Hematopoietic multipotent progenitor cell treated with erythropoietin and hydrocortisone succinate and interleukin-3 and kit ligand, for 15 days (in vitro differentiated cells): Measurements from ENCODE around the gene ARHGAP32.

Source experiments
- DNase-seq: peaks from one replicate; pipeline ENCODE4 v3.0.0-alpha.2; 2015; ENCODE audit warnings: low spot score

ARHGAP32 gene

GRCh38 chr11:129109701-129110100 is 82.4 kb downstream of the ARHGAP32 start:
- DNase-seq: no peak

- DNase-seq: no peak
These were observed 85.3 kb downstream of the ARHGAP32 start for GRCh38 chr11:129106788-129107187.

- DNase-seq: no peak
These were observed 89.4 kb downstream of the ARHGAP32 start for GRCh38 chr11:129102756-129103155.

GRCh38 chr11:129102225-129102624 is 89.9 kb downstream of the ARHGAP32 start:
- DNase-seq: no peak

- DNase-seq: no peak
These were observed 98.8 kb downstream of the ARHGAP32 start for GRCh38 chr11:129093283-129093682.

GRCh38 chr11:129090056-129090455 is 102.1 kb downstream of the ARHGAP32 start:
- DNase-seq: no peak

- no peak for DNase-seq
These were observed 102.8 kb downstream of the ARHGAP32 start for GRCh38 chr11:129089279-129089678.

- no peak for DNase-seq
These were observed 105.1 kb downstream of the ARHGAP32 start for GRCh38 chr11:129086976-129087375.

- DNase-seq: no peak
These were observed 114.9 kb downstream of the ARHGAP32 start for GRCh38 chr11:129077191-129077590.

GRCh38 chr11:129075757-129076156 is 116.4 kb downstream of the ARHGAP32 start:
- no peak for DNase-seq

- no peak for DNase-seq
These were observed 124.7 kb downstream of the ARHGAP32 start for GRCh38 chr11:129067454-129067853.

- DNase-seq: no peak
These were observed 125.9 kb downstream of the ARHGAP32 start for GRCh38 chr11:129066229-129066628.

GRCh38 chr11:129063118-129063517 is 129.0 kb downstream of the ARHGAP32 start:
- no peak for DNase-seq

GRCh38 chr11:129061492-129062230 is 130.5 kb downstream of the ARHGAP32 start:
- no peak for DNase-seq

- DNase-seq: no peak
These were observed 135.2 kb downstream of the ARHGAP32 start for GRCh38 chr11:129056916-129057315.

GRCh38 chr11:129055196-129055595 is 136.9 kb downstream of the ARHGAP32 start:
- no peak for DNase-seq

GRCh38 chr11:129048911-129049310 is 143.2 kb downstream of the ARHGAP32 start:
- DNase-seq: no peak

- DNase-seq: no peak
These were observed 147.0 kb downstream of the ARHGAP32 start for GRCh38 chr11:129045150-129045549.

- no peak for DNase-seq
These were observed 149.6 kb downstream of the ARHGAP32 start for GRCh38 chr11:129042503-129042902.

- DNase-seq: no peak
These were observed 150.5 kb downstream of the ARHGAP32 start for GRCh38 chr11:129041611-129042018.

GRCh38 chr11:129040934-129041333 is 151.2 kb downstream of the ARHGAP32 start:
- no peak for DNase-seq

- DNase-seq: no peak
These were observed 156.9 kb downstream of the ARHGAP32 start for GRCh38 chr11:129035244-129035643.

- no peak for DNase-seq
These were observed 158.1 kb downstream of the ARHGAP32 start for GRCh38 chr11:129034001-129034400.

GRCh38 chr11:129023968-129024676 is 168.0 kb downstream of the ARHGAP32 start:
- DNase-seq: no peak
